HG02943 (cell line): ENCODE measurements around the gene SENP7.
"Not testable (repeated sequence)": the region's sequence is repeated elsewhere in the genome, so short reads cannot be mapped to it uniquely, and the experiment has no call there.

Experiments used
- ATAC-seq: cut with Tn5 transposase; IDR thresholded peaks from one replicate; pipeline ENCODE4 v1.9.1; 2021; ENCODE audit warnings: mild to moderate bottlenecking, low read depth, moderate library complexity; ENCODE audit not compliant: unreplicated experiment

SENP7 gene

DNA sequence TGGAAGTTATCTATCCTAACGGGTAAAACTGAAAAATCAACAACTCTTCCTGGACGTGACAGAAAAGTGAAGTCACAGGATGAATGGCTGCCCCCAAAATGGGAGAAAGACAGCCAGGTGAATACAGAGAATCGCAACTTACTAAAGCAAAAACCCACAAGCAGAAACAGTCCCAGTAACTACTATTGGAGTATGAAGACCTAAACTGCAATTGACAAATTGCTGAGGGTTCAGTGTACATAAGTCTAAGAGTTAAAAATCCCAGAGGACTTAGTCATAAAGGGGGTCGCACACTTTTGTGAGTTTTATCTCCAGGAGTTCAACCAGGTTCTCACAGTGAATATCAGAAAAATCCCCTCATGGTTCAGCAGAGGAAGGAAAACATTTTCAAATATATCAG, 135.8 kb downstream of the SENP7 start:
- ATAC-seq, result no peak

DNA sequence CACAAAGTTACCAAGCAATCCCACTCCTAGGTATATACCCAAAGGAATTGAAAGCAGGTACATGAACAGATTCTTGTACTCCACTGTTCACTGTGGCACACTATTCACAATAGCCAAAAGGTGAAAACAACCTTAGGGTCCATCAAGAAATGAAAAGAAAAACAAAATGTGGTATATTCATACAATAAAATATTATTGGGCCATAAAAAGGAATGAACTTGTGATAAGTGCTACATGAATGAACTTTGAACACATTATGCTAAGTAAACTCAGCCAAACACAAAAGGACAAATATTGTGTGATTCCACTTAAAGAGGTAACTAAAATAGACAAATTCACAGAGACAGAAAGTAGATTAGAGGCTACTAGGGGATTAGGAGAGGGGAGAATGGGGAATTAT, 137.4 kb downstream of the SENP7 start:
- ATAC-seq, result no peak

DNA sequence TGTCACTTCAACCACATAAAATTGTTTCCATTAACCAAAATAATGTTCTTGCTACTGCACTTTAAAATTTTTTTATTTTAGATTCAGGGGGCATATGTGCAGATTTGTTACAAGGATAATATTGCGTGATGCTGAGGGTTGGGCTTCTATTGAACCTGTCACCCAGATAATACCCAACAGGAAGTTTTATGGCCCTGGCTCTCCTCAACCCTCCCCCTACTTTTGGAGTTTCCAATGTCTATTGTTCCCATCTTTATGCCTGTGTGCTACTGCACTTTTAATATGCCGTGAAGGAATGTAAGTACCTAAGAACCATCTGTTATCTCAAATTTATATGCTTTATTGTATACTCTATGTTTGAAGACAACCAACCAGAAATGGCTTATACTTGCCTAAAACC, 150.6 kb downstream of the SENP7 start:
- ATAC-seq, result no peak

DNA sequence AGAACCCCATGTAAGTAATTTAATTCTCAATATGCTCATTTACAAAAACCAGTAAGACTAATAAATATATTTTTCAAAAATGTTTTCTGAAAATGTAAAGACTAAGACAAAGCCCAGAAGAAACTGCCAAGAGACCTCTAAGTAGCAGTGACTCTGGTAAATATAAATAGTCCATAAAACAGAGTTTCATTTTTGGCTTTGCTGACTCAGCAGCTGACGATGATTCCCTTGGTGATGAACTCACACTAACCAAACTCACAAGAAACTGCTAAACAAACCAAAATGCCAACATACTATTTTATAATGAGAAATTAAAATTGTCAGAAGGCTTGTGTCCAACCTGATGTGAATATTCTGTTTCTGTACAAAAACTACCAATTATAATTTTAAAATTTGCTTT, 161.2 kb downstream of the SENP7 start:
- no peak for ATAC-seq

DNA sequence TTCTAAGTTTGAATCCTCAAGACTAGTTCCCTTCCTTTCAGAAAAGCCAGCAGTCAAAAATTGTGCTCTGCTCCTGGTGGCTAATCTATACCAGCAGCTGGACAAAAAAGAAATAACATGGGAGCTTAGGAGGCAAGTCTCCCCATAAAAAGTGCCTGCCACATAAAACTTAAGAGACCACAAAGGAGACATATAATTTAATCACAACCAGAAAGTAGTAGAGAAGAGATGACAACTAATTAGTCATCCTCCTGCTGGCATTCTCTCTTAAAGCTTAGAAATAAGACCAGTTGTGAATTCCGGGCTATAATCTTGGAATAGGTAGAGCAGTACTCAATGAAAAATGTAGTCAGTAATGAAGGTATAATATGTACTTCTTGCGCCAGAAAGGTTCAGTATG, 172.4 kb downstream of the SENP7 start:
- ATAC-seq, result no peak

DNA sequence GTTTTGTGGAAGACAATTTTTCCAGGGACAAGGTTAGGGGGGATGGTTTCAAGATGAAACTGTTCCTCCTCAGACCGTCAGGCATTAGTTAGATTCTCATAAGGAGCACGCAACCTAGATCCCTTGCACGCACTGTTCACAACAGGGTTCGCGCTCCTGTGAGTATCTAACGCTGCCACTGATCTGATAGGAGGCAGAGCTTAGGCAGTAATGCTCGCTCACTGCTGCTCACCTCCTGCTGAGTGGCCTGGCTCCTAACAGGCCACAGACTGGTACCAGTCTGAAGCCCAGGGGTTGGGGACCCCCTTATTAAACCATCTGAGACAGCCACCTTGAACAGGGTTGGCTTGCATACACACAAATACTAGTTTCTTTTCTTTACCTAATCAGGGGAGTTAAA, 179.1 kb downstream of the SENP7 start:
- no peak for ATAC-seq

DNA sequence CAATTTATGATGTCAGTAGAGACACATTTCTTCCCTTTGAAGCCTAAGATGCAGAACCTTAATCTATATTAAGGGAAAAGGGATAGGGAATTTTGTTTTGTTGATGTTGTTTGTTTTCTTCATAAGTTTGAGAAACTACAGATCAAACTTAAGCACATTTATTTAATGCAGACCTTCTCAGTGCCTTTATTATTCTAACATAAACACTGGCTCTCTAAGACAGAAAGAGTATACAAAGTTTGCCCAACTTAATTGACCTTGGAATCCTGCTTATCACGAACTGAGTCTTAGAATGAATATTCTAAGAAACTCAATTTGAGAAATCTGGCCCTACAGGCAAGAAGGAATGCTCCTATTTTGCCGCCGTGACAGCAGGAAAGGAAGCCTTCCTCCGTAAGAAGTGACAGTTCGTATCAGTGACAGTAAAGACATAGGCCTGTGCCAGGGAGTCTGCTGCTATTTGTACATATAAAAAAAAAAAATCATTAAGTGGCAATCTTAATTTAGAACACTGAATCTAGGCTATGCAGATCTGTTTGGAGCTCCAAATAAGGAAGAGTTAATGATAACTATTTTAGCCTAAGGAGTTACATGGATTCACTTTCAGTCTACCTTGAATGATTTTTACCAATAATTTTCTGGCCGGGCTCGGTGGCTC, 183.9 kb downstream of the SENP7 start:
- no peak for ATAC-seq

DNA sequence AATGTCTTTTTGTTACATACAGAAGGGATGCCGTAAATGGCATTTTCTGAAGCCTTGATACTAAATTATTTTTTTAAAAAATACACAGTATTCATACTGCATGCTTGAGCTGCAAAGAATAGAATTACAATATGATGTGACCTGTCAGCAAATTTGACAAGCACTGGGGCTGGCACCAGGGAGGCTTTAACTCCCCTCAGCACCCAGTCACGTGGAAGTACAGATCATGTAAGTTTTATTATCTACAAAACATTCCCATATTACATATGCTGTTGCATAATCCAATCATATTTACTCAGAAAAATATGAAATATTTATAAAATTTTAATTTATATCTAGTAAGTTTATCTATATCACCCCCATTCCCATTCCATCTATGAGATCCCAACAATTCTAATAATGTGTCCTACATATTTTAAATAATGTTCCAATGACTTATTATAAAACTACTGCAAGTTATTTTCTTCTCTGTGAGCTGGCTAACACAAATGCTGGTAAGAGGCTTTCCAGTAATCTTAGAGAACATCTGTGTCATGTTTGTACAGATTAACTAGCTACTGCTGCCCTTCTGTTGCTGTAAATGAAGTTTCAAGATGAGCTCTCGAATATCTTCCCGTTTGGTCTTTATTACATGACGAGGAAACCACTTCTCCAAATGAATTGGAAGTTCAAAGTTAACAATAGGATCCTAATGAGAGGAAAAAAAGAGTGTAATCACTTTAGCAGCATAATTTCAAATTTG, 187.4 kb downstream of the SENP7 start:
- no peak for ATAC-seq

DNA sequence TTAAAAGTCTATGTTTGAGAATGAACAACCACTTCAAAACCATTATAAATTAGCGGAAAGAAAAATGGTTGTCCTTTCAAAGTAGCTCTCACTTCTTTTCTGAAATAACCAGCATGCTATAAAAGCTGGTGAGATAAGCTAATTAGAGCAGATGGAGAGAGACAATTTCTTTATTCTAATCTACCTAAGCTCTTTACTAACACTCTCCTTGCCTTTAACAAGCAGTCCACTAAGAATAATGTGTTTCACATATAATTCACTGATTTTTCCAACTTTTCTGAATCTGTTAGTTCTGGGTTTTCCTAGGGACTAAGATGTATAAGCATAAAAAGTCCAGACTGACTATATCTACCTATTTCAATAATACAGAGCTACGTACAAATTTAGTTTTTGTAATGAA, 192.5 kb downstream of the SENP7 start, which contains the start of gene IMPG2:
IMPG2 (minus strand) TSS at position 101 of the 400 bp plus-strand sequence. CDS start 203 bp downstream, outside the sequence.
- no peak for ATAC-seq

DNA sequence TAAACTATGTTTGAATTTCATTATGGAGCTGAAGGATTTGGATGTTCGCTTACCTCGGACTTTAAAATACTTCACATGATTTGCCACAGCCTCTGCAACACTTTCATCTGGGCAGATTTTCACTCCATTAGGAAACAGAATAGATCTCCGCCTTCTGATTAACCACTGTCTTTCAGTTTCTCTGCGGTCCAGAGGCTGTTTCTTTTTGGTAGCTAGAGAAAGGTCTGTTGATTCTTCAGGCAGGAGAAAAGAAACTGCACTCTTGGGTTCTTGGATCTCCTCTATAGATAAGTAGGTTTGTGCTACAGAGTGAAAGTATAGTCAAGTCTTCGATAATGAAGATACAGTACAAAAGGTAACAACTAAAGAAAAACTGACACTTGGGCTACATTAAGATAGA, 193.5 kb downstream of the SENP7 start:
- ATAC-seq, result no peak

DNA sequence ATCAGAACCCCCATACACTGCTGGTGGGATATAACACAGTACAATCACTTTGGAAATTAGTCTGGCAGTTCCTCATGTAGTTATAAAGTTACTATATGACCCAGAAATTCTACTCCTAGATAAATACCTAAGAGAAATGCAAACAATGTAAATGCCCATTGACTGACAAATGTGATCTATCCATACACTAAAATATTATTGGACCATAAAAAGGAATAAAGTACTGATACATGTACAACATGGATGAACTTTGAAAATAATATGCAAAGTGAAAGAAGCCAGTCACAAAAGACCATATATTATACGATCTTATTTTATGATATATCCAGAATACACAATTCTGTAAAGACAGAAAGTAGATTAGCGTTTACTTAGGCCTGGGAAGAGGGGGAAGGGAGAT, 200.5 kb downstream of the SENP7 start:
- no peak for ATAC-seq

DNA sequence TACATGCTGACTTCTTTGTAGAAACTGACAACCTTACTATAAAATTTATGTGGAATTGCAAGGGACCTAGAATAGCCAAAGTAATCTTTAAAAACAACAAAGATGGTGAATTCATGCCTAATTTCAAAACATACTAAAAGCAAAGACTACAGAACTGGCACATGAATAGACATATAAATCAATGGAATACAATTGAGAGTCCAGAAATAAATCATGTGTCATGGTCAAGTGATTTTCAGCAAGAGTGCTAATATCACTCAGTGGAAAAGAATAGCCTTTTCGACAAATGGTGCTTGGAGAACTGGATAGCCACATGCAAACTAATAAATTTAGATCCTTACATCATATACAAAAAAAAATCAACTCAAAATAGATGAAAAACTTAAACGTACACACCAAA, 201.3 kb downstream of the SENP7 start:
- ATAC-seq, result no peak

DNA sequence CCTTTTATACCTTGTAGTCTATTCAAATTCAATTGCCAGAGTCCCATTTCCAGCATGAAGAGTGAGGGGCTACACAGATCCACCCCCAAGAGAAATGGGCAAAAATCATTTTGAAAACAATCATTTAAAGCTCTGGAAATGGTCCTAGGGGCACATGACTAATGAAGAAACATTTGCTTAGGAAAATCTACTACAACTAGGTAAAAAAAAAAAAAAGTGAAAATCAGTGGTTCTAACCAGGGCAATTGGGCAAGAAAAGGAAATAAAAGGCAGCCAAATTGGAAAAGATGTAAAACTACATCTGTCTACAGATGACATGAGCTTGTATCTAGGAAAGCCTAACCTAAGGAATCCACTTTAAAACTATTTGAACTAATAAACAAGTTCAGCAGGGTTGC, 202.0 kb downstream of the SENP7 start:
- ATAC-seq, result no peak

DNA sequence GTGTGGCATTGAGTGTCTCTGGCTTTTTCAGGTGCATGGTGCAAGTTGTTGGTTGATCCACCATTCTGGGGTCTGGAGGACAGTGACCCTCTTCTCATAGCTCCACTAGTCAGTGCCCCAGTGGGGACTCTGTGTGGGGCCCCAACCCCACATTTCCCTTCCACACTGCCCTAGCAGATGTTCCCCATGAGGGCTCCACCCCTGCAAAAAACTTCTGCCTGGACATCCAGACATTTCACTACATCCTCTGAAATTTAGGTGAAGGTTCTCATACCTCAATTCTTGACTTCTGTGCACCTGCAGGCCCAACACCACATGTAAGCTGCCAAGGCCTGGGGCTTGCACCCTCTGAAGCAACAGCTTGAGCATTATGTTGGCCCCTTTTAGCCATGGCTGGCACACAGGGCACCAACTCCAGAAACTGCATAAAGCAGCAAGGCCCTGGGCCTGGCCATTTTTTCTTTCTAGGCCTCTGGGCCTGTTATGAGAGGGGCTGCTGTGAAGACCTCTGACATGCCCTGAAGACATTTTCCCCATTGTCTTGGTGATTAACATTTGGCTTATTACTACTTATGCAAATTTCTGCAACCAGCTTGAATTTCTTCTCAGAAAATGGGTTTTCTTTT, 204.8 kb downstream of the SENP7 start:
- ATAC-seq, result not testable (repeated sequence)

DNA sequence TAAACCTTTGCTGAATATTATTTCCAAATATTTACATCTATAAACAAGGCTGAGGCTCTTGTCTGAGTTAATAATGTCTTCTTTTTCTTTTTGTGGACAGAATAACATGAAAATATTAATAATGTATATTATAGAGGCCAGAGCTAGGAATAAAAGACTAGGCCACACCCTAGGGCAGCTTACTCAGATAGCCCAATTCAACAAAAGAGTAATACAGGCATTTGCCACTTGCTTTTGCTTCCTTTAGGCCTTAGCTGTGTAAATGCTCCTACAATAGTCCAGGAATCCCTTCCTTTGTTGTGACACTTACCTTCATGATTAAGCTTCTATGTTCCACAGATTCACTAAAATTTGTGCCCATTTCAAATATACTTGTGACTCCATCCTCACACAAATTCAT, 209.2 kb downstream of the SENP7 start:
- ATAC-seq, result no peak

DNA sequence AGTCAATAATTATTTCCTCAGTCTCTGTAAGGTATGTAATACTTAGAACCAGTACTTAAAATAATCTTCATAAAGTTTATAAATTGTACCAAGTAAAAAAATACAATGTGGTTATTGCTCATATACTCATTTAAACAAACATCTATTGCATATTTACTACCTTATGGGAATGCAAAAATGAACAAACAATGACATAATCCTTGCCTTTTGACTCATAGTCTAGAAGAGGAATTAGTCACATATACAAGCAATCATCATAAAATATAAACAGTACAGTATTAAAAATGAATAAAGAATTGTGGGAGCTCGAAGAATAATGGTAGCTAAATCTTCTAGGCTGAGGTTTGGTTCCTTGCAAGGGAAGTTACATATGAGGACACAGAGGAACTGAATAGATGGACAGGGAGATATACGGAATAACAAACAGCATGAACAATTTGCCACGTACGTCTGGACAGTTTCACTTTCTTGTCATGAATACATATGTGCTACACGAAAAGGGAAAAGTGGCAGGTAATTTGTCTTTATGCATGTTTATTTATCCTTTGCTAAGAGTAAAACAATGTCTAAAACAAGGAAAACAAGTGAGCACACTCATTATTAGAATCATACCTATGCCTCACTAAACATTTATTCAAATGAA, 209.8 kb downstream of the SENP7 start:
- no peak for ATAC-seq

DNA sequence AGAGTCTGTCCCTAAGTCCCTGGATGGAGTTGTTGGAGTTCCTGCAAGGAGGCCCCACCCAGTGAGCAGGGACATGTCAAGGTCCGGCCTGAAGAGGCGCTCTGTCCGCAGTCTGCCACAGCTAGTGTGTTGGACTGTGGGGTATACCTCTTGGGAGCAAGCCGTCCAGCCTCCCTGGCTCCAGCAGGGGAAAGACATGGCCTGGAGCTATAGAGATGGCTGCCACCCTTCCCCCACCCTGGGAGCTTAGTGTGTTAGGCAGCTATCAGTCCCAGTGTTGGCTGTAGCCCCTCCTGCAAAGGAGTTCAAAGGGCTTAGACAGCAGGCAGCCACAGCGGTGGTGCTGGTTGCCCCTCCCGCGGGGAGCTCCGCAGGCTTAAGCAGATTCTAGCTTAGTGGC, 212.9 kb downstream of the SENP7 start:
- no peak for ATAC-seq

DNA sequence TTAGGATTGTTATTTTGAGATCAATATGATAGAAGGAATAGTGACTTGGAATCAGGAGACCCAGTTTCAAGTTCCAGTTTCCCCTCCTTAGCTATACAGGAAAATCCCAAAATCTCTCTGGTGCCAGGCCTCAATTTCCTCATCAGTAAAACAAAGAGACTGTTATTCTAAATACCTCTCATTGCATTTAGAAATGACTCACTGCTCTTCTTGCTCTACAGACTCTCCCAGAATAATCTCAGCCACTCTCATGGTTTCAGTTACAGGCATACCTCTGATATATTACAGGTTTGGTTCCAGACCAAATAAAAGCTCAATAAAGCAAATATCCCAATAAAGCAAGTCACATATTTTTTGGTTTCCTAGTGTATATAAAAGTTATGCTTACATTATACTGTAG, 221.0 kb downstream of the SENP7 start:
- ATAC-seq, result no peak

DNA sequence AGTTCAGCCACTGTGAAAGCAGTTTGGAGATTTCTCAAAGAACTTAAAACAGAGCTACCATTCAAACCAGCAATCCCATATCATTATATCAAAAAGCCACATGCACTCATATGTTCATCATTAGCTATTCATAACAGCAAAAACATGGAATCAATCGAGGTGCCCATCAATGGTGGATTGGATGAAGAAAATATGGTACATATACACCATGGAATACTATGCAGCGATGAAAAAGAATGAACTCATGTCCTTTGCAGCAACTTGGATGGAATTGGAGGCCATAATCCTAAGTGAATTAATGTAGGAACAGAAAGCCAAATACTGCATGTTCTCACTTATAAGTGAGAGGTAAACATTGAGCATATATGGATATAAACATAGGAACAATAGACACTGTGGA, 224.7 kb downstream of the SENP7 start:
- ATAC-seq, result no peak

DNA sequence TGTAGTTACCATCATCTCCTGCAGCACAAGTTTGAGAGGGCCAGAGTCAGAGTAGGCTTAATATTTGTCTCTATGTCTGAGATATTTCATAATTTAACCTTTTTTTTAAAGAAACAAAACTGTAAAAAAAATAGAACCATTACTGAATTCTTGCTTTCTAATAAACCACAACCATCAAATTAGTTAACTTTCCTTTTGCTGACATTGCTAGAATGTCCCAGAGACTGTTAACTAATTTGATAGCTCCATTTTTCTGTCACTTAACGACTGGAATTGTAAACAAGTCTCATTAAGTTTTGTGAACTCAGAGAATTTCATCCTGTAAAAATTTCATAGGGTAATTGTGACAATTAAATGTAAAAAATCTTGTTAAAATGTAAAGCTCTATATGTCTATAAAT, 228.3 kb downstream of the SENP7 start:
- no peak for ATAC-seq

DNA sequence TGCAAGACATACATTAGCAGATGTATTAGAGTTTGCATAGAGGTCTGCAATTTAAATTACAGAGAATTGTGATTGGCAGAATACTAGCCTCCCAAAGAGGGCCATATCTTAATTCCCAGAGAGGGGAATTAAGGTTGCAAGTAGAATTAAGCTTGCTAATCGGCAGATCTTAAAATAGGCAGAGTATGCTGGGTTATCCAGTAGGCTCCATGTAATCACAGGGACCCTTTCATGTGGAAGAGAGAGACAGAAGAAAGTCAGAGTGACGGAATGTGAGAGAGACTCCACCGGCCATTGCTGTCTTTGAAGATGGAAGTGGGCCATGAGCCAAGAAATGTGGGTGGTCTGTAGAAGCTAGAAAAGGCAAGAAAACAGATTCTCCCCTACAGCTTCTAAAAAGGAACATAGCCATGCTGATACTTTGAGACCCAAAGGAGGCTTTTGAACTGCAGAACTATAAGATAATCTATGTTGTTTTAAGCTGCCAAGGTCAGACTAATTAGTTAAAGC, 231.4 kb downstream of the SENP7 start:
- no peak for ATAC-seq
